ENCODE measurements around the gene SELENOI.
A peak's percentile ranks its signal among the peaks of the same experiment; 100 is the strongest.

SELENOI gene

GRCh38 chr2:26410764-26411243 is 64.9 kb downstream of the SELENOI start:
- DNase-seq (ENCODE audit: low read depth) = no peak
- TF ChIP-seq, protein P1, sequence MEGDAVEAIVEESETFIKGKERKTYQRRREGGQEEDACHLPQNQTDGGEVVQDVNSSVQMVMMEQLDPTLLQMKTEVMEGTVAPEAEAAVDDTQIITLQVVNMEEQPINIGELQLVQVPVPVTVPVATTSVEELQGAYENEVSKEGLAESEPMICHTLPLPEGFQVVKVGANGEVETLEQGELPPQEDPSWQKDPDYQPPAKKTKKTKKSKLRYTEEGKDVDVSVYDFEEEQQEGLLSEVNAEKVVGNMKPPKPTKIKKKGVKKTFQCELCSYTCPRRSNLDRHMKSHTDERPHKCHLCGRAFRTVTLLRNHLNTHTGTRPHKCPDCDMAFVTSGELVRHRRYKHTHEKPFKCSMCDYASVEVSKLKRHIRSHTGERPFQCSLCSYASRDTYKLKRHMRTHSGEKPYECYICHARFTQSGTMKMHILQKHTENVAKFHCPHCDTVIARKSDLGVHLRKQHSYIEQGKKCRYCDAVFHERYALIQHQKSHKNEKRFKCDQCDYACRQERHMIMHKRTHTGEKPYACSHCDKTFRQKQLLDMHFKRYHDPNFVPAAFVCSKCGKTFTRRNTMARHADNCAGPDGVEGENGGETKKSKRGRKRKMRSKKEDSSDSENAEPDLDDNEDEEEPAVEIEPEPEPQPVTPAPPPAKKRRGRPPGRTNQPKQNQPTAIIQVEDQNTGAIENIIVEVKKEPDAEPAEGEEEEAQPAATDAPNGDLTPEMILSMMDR (IDR thresholded peaks at IDR 0.05; ENCODE audit: low read depth, low read length, missing control alignments) = no peak
- no peak overlapping the region for H3K4me3 ChIP-seq (ENCODE audit: low read depth, low read length)

GRCh38 chr2:26411419-26411818 is 65.5 kb downstream of the SELENOI start:
- TF ChIP-seq, protein P1 (IDR thresholded peaks at IDR 0.05; ENCODE audit: low read depth, low read length, missing control alignments) = no peak
- DNase-seq (ENCODE audit: low read depth) = no peak
- H3K4me3 ChIP-seq (ENCODE audit: low read depth, low read length) = no peak overlapping the region

DNA sequence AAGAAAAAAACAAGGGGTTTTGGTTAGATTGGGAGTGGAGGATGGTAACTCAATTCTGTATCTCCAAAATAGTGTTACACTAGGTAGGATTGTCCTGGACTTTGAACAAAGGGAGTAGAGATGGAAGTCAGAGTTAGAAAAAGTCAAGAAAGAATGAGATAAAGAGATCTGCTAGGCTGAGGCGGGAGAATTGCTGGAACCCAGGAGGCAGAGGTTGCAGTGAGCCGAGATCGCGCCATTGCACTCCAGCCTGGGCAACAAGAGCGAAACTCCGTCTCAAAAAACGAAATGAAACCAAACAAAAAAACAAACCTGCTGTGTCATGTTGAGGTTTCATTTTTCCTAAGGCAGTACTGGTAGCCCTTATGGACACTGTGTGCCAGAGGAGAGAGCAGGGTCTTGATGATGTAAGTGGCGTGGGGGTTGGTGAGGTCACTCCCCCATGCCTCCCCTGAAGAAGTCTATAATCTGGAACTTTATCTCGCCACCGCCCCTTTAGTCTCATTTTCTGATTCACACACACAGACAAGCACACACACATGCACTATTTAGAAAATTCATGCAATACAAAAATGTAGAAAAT is 66.2 kb downstream of the SELENOI start:
- TF ChIP-seq, protein P1 (IDR thresholded peaks at IDR 0.05; ENCODE audit: low read depth, low read length, missing control alignments) = no peak
- DNase-seq (ENCODE audit: low read depth) = peak; percentile 42
- H3K4me3 ChIP-seq (ENCODE audit: low read depth, low read length) = peak overlapping the region; percentile 48

DNA sequence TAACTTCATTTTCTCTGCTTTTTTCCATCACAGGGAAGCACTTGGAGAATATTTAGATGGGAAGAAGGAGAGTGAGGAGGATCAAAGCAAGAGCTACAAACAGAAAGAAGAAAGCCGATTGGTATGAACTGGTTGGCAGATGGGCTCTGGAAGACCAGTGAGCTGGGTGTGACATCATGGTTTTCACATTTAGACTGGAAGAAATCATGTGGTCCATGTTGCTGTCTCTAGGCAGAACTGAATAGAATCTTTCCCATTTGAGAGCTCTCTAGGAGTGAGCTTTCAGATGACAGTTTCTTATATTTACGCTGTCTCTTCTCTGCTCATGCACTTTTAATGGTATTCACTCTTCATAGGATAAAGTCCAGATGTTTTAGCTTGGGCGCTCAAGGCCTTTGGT is 68.4 kb downstream of the SELENOI start:
- TF ChIP-seq, protein P1 (IDR thresholded peaks at IDR 0.05; ENCODE audit: low read depth, low read length, missing control alignments) = no peak
- H3K4me3 ChIP-seq (ENCODE audit: low read depth, low read length) = no peak overlapping the region
- DNase-seq (ENCODE audit: low read depth) = no peak

DNA sequence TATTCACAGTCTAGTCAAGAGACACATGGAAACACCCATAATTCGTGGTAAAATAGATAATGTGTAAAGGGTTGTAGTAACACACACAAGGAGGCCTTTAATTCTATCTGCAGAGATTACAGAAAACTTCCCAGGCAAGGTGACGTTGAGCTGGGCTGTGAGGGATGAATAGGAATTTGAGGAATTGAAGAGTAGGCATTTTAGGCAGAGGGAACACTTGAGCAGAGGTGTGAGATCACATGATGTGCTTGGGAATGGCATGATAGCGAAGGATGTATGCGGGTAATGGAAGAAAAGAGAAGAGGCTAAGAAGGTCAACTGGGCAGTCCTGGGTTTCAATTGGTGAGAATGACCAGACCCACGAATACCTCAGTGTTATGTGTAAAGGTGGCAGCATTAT is 76.0 kb downstream of the SELENOI start:
- no peak overlapping the region for H3K4me3 ChIP-seq (ENCODE audit: low read depth, low read length)
- no peak for DNase-seq (ENCODE audit: low read depth)
- TF ChIP-seq, protein P1 (IDR thresholded peaks at IDR 0.05; ENCODE audit: low read depth, low read length, missing control alignments) = no peak

DNA sequence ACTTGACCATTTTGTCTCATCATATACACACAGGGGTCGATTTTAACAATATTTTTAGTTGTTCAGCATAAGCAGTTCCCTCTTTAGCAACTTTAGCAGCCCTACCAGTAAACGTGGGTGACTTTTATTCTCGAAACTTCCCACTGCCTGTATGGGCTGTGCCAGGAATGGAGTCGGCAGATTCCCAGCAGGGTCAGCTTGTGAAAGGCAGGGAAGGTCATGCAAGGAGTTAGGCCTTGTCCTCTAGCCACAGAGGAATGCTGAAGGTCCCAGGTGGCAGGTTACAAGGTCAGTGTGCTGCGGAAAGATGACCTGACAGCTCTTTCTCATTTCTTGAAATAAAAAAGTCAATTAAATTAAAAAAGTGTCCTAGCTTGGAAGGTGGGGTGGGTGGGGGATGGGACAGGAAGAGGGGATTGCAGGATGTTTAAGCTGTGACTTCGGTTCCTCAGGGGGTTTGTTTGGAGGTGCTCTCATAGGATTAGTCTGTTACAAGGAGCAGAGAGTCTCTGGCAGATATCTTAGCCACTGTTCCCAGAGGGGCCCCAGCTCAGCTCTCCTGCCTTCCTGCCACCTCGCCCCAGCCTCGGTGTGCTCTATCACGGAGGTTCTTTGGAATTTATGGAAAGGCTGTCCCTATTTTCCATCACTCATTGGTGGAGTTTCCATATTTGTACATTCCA is 77.1 kb downstream of the SELENOI start:
- no peak overlapping the region for H3K4me3 ChIP-seq (ENCODE audit: low read depth, low read length)
- no peak for DNase-seq (ENCODE audit: low read depth)
- TF ChIP-seq, protein P1 (IDR thresholded peaks at IDR 0.05; ENCODE audit: low read depth, low read length, missing control alignments) = no peak

DNA sequence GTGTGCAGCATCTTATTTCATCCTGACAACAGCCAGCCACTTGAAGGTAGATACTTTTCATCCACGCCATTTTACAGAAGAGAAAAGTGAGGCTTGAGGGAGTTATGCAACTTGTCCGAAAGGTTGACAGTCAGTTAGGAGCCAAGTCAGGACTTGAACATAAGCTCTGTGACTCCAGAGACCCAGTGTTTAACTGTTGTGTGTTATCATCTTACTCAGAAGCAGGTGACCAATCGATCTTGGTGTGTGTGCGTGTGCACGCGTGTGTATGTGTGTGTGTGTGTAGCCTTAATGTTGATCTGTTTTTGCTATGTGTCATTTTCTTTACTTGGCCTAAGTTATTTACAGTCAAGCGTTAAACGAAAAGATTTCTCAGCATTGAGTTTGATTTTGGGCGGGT is 77.8 kb downstream of the SELENOI start:
- no peak for DNase-seq (ENCODE audit: low read depth)
- H3K4me3 ChIP-seq (ENCODE audit: low read depth, low read length) = no peak overlapping the region
- TF ChIP-seq, protein P1 (IDR thresholded peaks at IDR 0.05; ENCODE audit: low read depth, low read length, missing control alignments) = no peak

Data from GM12864 (cell line).